ENCODE results near the gene REX1BD.
"Not testable (repeated sequence)": the region's sequence is repeated elsewhere in the genome, so short reads cannot be mapped to it uniquely, and the experiment has no call there.

The REX1BD gene

DNA sequence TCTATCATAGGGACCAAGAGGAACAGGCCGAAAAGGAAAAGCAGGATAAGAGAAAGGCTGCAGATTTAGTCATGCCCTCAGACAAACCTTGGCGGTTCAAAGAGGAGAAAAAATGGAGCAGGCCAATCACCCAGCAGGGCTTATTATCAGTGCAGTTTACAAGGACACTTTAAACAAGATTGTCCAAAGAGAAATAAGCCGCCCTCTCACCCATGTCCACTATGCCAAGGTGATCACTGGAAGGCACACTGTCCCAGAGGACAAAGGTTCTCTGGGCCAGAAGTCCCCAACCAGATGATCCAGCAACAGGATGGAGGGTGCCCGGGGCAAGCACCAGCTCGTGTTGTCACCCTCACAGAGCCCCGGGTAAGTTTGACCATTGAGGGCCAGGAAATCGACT, 8.3 kb upstream of the REX1BD start:
- no peak for DNase-seq

DNA sequence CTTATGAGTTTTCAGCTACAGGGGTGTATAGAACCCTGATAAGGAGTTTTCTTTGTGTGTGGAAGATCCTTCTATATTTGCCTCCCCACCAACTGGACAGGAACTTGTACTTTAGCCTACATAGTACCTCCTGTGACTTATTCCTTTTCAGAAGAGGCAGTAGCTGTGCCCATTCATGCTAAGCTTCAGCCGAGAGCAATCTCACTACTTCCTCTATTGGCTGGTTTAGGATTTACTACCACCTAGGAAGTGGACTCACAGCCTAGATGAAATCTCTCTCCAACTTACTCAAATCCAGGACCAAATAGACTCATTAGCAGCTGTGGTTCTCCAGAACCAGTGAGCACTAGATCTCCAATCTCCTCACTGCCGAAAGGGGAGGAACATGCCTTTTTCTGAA, 2.3 kb upstream of the REX1BD start:
- DNase-seq: no peak

DNA sequence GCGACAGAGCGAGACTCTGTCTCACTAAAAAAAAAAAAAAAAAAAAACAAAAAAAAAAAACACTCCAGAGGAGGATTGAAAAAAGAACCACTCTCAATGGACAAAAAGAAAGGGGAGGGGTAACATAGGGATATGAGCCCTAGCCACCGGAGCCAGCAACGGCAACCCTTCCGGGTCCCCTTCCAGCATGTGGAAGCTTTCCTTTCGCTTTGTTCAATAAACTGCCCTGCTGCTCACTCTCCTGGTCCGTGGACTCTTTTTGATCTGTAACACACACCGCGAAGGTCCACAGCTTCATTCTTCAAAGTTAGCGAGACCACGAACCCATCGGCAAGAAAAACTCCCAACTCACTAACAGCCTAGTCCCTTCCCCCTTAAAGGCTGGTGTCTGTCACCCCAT, 1.0 kb upstream of the REX1BD start:
- no peak for DNase-seq

DNA sequence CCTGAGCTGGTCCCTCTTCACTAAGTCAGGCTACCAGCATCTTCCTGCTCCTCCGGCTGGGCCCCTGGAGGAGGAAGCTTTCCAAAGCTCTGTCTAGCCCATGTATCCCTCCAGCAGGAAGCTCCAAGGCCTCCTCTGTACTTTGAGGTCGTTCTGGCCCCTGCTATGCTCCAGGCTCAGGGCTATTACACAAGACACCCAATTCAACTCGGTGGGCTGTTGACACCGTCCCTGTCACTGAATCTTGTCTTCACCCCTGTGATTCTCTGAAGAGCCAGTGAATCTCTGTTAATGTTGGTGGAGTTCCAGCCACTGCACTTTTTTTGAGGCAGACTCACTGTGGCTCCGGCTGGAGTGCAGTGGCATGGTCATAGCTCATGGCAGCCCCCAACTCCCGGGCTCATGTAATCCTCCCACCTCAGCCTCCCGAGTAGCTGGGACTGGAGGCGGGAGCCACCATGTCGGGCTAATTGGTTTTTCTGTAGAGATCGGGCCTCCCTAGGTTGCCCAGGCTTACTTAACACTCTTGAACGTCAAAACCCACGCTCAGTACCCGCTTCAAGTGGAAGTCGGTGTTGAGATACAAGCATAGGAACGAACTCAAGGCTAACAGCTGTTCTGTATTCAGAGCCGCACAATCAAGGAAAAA, 512 bp upstream of the REX1BD start:
- DNase-seq: no peak

DNA sequence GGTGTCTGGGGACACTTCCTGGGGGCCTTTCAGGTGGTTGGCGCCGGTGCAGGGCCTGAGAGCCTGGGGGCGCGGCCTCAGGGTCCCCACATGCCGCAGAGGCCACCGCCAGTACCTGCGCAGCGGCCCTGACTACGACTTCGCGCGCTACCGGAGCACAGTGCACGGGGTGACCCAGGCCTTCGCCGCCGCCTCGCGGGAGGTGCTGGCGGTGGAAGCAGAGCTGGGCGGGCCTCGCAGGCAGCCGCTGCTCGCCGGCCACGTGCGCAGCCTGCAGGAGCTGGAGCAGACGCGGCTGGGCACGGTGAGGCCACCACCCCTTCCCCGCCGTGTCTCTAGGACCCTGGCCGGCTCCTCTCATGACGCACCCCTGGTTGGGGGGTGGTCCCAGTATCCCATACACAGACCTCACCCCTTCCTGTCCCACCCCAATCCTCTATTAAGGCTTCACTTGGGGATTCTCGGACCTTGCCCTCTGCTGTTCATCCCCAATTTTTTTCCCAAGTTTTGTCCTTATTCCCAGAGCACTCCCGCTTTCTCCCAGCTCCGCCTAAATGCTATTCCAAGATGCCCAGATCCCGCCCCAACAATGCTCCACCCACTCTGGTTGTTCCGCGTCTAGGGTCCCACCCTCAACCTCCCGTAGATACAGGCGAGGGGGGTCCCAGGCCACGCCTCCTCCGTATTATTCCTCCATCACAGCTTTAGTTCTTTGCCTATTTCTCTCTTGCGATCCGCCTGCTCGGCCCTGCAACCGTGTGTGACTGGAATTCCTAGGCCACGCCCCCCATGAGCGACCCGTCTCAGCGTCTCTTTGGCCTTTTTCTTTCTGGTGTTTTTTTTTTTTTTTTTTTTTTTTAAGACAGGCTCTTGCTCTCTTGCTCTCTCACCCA, 1.0 kb downstream of the REX1BD start:
- no peak for DNase-seq

DNA sequence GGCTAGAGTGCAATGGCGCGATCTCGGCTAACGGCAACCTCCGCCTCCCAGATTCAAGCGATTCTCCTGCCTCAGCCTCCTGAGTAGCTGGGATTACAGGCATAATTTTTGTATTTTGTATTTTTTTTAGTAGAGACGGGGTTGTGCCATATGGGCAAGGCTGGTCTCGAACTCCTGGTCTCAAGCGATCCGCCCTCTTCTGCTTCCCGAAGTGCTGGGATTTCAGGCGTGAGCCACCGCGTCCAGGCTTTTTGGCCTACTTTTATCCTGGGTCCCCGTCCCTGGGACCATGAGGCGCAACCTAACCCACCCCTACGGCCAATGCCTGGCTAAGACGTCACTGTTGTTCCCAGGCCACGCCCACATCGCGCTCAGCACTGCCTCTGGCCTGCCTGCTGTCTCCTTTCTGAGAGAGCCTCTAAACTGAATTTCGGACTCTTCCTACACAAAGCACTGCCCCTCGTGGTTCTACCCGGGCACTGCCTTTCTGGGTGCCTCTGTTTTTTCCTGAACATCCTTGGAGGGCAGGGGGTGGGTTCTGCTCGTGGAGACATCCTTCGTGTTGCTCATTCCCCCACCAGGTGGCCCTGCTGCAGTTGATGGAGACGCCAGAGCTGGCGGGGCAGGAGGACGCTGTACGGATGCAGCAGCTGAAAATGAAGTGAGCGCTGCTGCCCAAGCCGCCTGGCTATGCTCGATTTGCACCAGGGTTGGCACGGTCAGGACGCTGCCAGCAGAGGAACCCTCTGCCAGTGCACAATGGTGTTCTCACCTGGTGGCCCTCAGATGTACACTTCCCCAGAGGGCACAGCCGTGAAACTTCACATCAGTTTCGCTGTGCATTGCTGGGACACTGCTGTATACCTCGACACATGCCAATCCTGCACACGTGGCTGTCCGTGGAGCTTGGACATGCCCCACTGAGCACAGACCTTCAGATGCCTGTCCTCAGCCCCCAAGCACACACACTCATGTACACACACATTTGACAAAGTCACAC, 2.0 kb downstream of the REX1BD start:
- peak; percentile 41 for DNase-seq

DNA sequence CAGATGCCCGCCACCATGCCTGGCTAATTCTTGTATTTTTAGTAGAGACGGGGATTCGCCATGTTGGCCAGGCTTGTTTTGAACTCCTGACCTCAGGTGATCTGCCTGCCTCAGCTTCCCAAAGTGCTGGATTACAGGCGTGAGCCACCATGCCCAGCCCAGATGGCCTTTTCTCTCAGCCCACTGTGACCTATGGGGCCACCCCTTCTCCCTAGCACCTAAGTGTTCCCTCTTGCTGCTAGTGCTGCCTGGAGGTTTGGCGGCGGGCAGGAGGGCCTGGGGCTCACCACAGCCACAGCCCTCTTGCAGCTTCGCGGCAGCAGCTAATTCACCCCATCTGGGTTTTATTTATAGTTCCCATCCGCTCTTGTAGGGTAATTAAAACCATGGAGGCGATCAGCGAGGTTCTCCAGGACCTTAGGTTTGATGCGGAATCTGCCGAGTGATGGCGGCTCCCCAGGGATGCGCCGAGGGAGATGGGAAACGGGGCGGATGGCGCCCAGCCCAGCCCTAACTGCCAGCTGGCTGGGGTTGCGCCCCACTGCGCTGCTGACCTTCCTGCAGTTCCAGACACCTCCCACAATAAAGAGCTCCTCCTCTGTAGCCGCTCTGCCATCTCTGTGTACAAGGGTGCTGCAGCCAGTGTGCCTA, 3.3 kb downstream of the REX1BD start:
- DNase-seq: no peak

DNA sequence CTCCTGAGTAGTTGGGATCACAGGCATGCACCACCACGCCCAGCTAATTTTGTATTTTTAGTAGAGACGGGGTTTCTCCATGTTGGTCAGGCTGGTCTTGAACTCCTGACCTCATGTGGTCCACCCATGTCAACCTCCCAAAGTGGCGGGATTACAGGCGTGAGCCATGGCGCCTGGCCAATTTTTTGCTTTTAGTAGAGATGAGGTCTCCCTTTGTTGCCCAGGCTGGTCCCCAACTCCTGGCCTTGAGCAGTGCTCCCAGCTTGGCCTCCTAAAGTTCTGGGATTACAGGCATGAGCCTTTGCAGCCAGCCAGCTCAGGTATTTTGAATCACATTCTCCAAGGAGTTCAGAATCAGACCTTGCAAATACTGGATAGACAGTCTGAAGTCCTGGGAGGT, 4.1 kb downstream of the REX1BD start:
- not testable (repeated sequence) for DNase-seq

DNA sequence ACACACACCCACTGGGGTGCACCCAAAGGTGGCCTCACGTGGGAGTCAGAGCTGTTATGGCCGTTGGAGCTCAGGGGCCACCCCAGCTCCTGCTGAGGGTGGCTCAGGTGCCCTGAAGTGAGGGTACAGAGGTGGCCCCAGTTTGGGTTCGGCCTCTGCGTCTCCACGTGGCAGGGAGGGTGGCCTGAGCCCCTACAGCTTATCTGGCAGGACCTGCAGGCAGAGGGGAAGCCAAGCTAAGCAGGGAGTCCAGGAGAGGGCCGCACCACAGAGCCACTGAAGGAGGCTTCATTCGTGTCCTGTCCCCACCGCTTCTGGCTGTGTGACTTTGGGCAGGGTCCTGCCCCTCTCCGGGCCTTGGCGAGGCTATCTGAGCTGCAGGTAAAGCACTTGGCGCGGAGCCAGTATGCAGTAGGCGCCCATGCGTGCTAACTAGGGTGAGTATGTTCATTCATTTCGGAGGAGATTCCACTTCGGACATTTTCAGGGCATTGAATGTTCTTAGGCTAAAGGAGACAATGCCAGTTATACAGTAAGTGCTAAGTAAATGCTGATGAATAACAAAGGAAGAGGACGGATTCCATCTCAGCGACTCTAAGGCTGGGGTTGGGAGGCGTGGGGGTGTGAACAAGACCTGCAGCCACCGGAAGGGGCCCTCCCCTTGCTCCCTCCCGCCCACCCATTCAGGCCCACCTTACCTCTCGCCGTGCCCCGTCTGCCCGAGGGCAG, 4.9 kb downstream of the REX1BD start:
- DNase-seq: no peak

DNA sequence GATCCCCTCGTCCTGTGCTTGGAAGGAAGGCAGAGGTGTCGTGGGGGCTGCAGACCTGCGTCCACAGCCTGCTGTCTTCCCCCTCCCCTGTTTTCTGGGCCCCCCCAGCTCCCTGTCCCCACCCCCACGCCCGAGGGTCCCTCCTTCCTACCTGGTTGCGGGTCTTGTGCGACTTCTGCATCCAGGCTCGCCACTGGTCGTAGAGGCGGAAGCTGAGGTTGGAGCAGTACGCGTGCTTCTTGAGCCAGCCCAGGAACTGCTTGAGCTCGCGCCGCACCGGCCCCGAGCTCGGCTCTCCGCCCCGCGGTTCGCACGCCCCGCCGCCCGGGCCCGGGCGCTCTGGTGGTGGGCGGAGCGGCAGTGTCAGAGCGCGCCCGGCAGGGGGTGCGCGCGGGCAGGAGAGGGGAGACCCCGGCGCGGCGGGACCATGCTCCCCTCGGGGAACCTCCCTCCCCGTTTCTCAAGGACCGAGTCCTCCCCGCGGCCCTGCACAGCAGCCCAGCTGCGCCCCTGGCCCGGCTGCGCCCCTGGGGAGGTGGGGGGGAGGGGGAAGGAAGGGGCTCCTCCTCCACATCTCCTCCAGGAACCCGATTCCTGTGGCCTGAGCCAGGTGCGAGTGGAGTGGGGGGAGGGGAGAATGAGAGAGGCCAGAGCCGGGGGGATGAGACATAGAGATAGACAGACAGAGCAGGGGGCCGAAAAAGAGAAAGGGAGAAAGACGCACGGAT, 5.7 kb downstream of the REX1BD start:
- DNase-seq: no peak

DNA sequence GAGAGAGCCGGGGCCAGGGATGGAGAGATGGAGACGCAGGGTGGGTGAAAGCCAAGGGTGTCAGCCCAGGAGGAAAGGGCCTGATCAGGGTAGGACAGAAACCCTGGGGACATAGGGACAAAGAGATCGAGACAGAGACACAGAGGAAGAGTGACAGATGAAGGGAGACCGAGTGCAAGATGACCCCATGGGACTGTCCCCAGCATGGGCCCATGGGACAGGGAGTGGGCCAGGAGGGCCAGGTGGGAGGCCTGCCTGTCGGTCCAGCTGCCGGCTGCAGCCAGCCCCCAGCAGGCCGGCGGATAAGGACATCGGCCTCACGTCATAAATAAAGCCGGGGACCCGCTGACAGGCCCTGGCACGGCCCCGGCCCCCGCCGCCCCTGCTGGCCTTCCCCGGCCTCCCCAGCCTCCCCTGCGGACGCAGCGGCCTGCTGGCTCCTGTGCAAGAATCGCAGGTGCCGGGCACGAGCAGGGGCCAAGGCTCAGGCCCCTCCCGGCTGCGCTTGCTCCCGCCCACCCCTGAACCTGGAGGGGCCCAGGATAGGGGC, 6.3 kb downstream of the REX1BD start:
- DNase-seq: no peak

DNA sequence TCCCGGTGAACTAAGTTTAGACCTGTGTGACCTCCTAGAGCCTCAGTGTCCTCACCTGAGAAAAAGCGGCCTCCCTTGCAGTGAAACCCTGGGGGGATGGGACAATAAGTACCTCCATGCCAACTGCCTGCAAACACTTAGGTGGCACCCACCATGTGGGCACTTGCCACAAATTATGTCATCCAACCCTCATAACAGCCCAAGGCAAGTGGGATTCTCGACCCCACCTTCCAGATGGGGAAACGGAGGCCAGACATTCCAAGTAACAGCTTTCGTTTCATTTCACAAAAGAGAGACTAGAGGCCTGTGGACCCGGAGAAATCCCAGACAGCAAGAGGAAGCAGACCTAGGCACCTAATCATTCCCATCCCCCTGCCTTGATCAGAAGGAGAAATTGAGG, 6.9 kb downstream of the REX1BD start:
- no peak for DNase-seq

DNA sequence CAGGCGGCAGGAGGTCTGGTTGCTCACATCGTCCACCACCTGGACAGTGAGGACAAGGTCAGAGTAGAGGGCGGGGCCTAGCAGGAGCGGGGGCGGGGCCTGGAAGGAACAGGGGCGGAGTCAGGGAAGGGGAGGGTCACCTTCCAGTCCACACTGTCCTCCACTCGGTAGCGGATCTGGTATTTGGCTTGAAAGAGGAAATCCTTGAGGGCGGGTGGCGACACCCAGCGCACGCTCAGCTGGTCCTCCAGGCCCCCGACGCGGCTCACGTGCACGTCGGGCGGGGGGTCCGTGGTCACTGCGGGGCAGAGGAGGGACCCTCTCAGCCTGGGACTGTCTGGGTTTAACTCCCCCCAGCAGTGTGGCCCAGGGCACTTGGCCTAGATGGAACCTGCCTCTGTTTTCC, 8.2 kb downstream of the REX1BD start:
- DNase-seq: no peak

DNA sequence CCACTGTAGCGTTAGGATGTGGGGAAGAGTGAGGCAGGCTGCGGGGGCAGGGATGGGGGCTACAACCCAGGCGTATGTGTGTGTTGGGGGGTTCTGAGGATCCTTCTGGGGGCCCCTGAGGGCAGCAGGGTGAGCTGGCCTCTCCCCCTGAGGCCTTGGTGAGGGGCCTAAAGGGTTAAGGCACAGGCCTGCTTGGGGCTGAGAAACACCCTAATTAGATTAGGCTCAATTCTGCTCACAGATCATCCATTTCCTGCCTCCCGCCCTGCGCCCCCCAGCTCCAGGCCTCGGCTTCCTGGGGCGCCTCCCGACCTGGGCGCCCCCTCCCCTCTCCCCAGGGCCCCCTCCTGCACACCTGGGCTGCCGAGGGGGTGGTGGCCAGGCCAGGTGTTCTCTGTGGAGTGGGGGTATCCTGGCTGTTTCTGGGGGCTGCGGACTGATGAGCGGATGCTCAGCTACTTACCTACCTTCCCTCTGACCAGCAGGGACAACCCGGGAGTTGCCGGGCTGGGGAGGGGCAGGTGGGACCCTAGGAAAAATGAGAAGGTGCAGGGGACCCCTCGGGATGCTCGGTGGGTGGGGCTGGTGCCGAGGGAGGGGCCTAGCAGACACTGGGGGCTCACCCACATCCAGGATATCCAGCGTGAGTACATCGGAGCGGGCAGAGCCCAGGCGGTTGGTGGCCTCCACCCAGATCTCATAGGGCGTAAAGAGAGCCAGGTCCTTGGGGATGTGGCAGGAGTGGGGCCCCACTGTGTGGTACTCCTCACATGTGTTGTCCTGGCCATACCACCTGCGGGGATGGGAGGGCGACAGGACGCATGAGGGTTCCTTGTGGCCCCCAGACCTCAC, 9.4 kb downstream of the REX1BD start:
- no peak for DNase-seq

DNA sequence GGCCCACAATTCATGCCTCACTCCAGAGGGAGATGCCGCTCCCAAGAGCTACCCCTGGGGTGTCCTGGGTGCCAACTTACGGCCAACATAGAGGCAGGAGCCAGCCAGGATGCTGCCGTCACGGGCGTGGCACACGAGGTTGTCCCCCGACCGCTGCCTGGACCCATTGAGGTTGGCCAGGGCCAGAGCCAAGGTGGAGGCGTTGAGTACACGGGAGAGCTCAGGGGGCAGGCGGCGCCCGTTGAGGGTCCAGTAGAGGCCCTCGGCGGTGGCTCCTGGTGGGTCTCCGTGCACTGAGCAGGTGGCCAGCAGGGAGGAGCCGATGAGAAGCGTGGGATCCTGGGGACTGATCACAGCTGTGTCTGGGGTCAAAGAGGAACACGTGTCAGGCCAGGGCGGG, 10.9 kb downstream of the REX1BD start:
- no peak for DNase-seq

DNA sequence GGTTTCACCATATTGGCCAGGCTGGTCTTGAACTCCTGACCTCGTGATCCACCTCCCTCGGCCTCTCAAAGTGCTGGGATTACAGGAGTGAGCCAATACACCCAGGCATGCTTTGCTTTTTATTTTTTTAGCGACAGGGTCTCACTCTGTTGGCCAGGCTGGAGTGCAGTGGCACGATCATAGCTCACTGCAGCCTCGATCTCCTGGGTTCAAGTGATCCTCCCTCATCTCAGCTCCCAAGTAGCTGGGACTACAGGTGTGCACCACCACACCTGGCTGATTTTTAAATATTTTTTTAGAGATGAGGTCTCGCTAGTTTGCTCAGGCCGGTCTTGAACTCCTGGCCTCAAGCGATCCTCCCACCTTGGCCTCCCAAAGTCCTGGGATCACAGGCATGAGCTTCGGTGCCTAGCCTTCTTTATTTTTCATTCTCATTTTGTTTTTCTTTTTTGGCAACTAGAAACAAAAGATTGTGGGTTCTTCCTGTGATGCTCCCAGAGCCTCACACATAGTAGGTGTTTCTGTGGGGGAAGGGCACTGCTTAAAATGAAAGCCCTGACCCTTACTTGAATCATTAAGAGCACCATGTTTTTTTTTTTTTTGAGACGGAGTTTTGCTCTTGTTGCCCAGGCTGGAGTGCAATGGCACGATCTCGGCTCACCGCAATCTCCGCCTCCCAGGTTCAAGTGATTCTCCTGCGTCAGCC, 12.2 kb downstream of the REX1BD start:
- DNase-seq: not testable (repeated sequence)

DNA sequence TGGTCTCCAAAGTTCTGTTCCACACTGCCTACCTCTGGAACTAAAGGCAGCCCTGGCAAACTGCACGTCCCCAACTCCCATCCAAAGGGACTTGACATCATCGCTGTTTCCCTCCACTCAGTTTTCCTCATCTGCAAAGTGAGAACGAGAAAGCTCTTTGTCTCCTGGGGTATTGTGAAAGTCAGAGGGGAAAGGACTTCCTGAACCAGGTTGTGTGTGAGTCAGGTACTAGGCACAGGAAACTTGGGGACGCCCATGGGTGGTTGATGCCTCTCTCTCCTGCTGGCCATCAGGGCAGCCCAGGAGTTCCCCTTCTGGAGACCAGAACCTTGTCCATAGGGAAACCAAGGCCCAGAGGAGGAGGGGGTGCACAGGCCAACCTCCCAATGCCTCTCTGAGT, 13.3 kb downstream of the REX1BD start:
- no peak for DNase-seq

DNA sequence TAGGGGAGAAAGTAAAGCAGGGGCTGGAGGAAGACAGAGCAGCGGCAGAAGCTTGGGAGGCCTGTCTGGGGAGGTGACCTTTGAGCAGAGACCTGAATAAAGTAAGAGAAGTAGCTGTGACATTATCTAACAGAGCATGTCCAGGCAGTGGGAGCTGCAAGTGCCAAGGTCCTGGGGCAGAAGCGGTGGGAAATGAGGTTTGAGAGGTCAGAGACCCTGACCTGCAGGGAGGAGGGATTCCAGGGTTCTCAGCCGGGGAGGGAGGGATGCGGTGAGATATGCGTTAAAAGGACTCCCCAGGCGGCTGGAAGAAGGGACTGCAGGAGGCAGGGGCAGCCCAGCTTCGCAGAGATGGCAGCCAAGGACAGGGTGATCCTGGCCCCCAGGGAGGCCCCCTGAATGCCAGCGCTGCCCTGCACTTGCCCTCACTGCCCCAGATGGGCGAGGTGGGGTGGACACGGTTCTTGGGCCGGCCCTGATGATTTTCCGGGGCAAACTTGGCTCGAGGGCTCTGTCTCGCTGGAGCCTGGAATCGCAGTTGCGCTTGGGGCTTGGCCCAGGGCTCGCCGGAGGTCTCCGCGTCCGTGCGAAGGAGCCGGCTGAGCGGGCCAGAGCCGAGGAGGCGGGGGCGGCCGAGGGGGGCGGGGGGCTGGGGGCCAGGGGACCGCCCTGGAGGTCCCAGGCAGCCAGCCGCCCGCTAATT, 14.8 kb downstream of the REX1BD start:
- DNase-seq: no peak

Measured in NCI-H1417 treated with DMSO at 0.1 percent for 48 hours (cell line).